Choroid plexus epithelial cell (primary cell): ENCODE results near the gene CPD.
"Not testable (repeated sequence)": the region's sequence is repeated elsewhere in the genome, so short reads cannot be mapped to it uniquely, and the experiment has no call there.

ENCODE experiments used
- DNase-seq: peaks from one replicate; pipeline ENCODE4 v3.0.0-alpha.2; 2010; ENCODE audit warnings: low read depth
- H3K4me3 ChIP-seq: 2 replicates; pipeline ENCODE4 v1.5.1; 2011; ENCODE audit warnings: low read depth, mild to moderate bottlenecking, control low read depth, low read length, moderate library complexity
- CTCF ChIP-seq: conservative IDR thresholded peaks from 2 replicates; pipeline ENCODE4 v1.5.1; 2011; ENCODE audit warnings: low read depth, mild to moderate bottlenecking, control low read depth, inconsistent platforms, low read length, moderate library complexity

The CPD gene

GRCh38 chr17:30395398-30396022 is 16.8 kb downstream of the CPD start:
- DNase-seq = no peak
- TF ChIP-seq CTCF = no peak
- H3K4me3 ChIP-seq = no peak overlapping the region

DNA sequence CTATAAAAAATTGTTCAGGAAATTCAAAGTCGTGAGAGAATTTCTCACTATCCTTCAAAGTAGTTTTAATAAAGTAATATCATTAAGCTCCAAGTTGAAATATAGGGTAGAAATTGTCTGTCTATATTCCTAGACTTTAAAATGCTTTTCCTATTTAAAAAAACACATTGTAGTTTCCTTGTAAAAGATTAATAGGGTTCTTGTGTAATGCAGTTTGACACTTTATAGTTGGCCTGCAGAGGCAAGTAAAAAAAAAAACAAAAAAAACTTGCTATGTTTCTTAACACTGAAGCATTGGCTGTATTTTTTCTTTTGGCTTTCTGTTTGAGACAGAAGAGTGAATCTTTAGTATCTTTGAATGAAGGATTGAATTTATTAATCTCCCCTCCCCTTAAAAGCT is 17.4 kb downstream of the CPD start:
- H3K4me3 ChIP-seq = no peak overlapping the region
- TF ChIP-seq CTCF = no peak
- DNase-seq = no peak

- no peak for TF ChIP-seq CTCF
- no peak overlapping the region for H3K4me3 ChIP-seq
- DNase-seq = no peak
Measured at GRCh38 chr17:30396612-30397011, 17.9 kb downstream of the CPD start.

- no peak overlapping the region for H3K4me3 ChIP-seq
Measured at GRCh38 chr17:30398328-30399041, 19.8 kb downstream of the CPD start.

GRCh38 chr17:30401097-30401496 is 22.4 kb downstream of the CPD start:
- no peak for TF ChIP-seq CTCF
- no peak overlapping the region for H3K4me3 ChIP-seq
- no peak for DNase-seq

More at GRCh38 chr17:30398328-30399041, 19.8 kb downstream of the CPD start:
- DNase-seq = no peak
- no peak for TF ChIP-seq CTCF

DNA sequence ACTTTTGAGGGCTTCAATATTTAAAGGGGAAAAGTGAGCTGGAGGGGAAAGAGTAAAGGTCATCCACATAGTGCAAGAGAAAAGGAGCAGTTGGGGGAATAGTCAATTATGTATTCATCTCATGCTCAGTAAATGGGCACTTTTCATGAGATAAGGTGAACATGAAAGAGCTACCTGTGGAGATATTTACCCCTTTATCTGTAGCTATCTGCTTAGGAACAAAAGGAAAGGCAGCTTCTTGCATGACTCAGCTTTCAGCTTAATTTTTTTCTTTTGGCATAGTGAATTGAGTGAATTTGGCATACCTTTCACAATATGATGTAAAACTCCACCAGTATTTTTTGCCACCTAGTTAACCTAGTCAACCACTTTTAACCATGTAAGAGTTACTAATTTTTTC is 26.4 kb downstream of the CPD start:
- DNase-seq = no peak
- H3K4me3 ChIP-seq = no peak overlapping the region
- no peak for TF ChIP-seq CTCF

DNA sequence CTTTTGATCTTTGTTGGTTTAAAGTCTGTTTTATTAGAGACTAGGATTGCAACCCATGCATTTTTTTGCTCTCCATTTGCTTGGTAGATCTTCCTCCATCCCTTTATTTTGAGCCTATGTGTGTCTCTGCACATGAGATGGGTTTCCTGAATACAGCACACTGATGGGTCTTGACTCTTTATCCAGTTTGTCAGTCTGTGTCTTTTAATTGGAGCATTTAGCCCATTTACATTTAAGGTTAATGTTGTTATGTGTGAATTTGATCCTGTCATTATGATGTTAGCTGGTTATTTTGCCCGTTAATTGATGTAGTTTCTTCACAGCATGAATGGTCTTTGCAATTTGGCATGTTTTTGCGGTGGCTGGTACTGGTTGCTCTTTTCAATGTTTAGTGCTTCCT is 31.9 kb downstream of the CPD start:
- DNase-seq, H3K4me3 ChIP-seq: not testable (repeated sequence)

GRCh38 chr17:30412008-30412496 is 33.3 kb downstream of the CPD start:
- not testable (repeated sequence) for DNase-seq, H3K4me3 ChIP-seq
